ENCODE data around the gene GLI3. TPM values are rescaled to one million over a fixed set of nuclear protein-coding genes. Genes with fewer than 3 reads are reported as not detected.

The GLI3 gene
- polyA plus RNA-seq, 2 of the 4 experiments (the other 2 are of a cell fraction): 0.09 TPM; not detected in 1

DNA sequence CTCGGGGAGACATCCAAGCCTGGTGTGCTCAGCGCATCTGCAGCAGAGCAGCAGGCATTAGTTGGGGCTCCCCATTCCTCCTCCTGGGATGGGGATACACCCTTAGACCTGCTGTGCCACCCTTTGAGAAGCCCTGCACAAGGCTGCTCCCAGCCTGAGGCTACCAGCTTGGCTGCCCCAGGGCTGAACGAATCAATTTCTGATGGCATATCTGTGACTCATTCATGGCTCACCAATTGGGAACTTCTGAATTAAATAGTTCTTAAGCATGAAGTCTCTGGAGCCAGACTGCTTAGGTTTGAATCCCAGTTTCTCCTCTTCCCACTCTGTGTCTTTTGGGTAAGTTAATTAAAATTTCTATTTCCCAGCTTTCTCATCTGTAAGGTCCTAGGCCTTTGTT lies 16.3 kb upstream of the GLI3 start:
- CTCF ChIA-PET: interaction anchor here (1.3 kb wide), 1 partner anchor 9 kb away, joined by 4 read pairs; no protein-coding TSS in a partner anchor
- DNase-seq (ENCODE audit: low read depth in 1 of 2, low spot score in 1 of 2) (no peak), FAIRE-seq (no peak), ATAC-seq (no peak)
- Histone ChIP-seq H3K4me2 (no peak overlapping the region), H3K27ac (no peak overlapping the region), H3K4me3 (no peak overlapping the region), H3K9me3 (no peaks in the 10 kb centered on the region), H3K4me1 (no peaks in the 10 kb centered on the region)
- 0% methylated on average over 1 of the region's 3 CpGs for WGBS (ENCODE audit: missing lambda C conversion rate)
- POLR2A ChIA-PET: no interaction called here
- TF ChIP-seq EHMT2 (IDR thresholded peaks at IDR 0.05; ENCODE audit: low read depth) (no peak), HOXA7 (CRISPR knock-in tag; IDR thresholded peaks at IDR 0.05) (no peak), KDM5A (IDR thresholded peaks at IDR 0.05) (no peak), EP300 (IDR thresholded peaks at IDR 0.05) (no peak), FOSL2 (IDR thresholded peaks at IDR 0.05) (no peak), FOSL2 (CRISPR knock-in tag; IDR thresholded peaks at IDR 0.05) (no peak), FOXS1 (CRISPR knock-in tag; IDR thresholded peaks at IDR 0.05) (no peak), RAD21 (conservative IDR thresholded peaks at IDR 0.05 in 1 of 2, IDR thresholded peaks at IDR 0.05 in 1 of 2) (no peak), CHD2 (IDR thresholded peaks at IDR 0.05; ENCODE audit: low read length, partially characterized antibody) (no peak), RARB (CRISPR knock-in tag; IDR thresholded peaks at IDR 0.05) (no peak), POLR2A (IDR thresholded peaks at IDR 0.05; ENCODE audit: low read length) (no peak), CBX2 (IDR thresholded peaks at IDR 0.05; ENCODE audit: borderline replicate concordance, low read depth) (no peak), BHLHE40 (IDR thresholded peaks at IDR 0.05; ENCODE audit: low read depth, low read length) (no peak), RFX5 (IDR thresholded peaks at IDR 0.05) (no peak), MAFK (IDR thresholded peaks at IDR 0.05; ENCODE audit: partially characterized antibody) (no peak)
- TF ChIP-seq, protein P1, sequence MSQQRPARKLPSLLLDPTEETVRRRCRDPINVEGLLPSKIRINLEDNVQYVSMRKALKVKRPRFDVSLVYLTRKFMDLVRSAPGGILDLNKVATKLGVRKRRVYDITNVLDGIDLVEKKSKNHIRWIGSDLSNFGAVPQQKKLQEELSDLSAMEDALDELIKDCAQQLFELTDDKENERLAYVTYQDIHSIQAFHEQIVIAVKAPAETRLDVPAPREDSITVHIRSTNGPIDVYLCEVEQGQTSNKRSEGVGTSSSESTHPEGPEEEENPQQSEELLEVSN (IDR thresholded peaks at IDR 0.05; ENCODE audit: borderline replicate concordance, low read depth): no peak
- TF ChIP-seq, protein P2, sequence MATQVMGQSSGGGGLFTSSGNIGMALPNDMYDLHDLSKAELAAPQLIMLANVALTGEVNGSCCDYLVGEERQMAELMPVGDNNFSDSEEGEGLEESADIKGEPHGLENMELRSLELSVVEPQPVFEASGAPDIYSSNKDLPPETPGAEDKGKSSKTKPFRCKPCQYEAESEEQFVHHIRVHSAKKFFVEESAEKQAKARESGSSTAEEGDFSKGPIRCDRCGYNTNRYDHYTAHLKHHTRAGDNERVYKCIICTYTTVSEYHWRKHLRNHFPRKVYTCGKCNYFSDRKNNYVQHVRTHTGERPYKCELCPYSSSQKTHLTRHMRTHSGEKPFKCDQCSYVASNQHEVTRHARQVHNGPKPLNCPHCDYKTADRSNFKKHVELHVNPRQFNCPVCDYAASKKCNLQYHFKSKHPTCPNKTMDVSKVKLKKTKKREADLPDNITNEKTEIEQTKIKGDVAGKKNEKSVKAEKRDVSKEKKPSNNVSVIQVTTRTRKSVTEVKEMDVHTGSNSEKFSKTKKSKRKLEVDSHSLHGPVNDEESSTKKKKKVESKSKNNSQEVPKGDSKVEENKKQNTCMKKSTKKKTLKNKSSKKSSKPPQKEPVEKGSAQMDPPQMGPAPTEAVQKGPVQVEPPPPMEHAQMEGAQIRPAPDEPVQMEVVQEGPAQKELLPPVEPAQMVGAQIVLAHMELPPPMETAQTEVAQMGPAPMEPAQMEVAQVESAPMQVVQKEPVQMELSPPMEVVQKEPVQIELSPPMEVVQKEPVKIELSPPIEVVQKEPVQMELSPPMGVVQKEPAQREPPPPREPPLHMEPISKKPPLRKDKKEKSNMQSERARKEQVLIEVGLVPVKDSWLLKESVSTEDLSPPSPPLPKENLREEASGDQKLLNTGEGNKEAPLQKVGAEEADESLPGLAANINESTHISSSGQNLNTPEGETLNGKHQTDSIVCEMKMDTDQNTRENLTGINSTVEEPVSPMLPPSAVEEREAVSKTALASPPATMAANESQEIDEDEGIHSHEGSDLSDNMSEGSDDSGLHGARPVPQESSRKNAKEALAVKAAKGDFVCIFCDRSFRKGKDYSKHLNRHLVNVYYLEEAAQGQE (IDR thresholded peaks at IDR 0.05): no peak

DNA sequence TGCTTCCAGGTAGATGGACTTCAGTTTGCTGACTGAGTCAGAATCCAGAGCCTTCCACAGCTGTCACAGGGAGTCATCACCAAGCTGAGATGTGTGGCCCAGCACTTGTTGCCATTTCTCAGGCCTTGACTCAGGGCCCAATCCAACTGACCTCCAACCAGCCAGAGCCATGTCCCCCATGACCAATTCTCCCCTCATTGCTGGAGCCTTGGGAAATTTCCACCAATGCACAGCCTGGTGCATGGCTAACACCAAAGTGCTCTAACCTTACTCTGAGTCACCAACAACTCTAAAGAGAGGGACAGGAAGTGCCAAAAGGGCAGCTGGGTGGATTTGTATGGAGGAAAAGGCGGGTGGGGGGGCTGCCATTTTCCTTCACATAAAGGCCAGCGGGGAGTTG lies 13.4 kb upstream of the GLI3 start:
- TF ChIP-seq TP53 (CRISPR knock-in tag; IDR thresholded peaks at IDR 0.05) (no peak), KDM1A (IDR thresholded peaks at IDR 0.05; ENCODE audit: low read depth) (no peak), BHLHE40 (IDR thresholded peaks at IDR 0.05; ENCODE audit: low read depth, low read length) (no peak), HEYL (CRISPR knock-in tag; IDR thresholded peaks at IDR 0.05) (no peak), RNF2 (IDR thresholded peaks at IDR 0.05; ENCODE audit: borderline replicate concordance, low read depth) (no peak), ZFP36 (IDR thresholded peaks at IDR 0.05; ENCODE audit: borderline replicate concordance, partially characterized antibody) (no peak), JUNB (IDR thresholded peaks at IDR 0.05) (no peak), ZNF302 (CRISPR knock-in tag; IDR thresholded peaks at IDR 0.05) (no peak), TFCP2L1 (CRISPR knock-in tag; IDR thresholded peaks at IDR 0.05) (no peak), FOSL2 (IDR thresholded peaks at IDR 0.05) (no peak), FOSL2 (CRISPR knock-in tag; IDR thresholded peaks at IDR 0.05) (no peak), CHD2 (IDR thresholded peaks at IDR 0.05; ENCODE audit: low read length, partially characterized antibody) (no peak), RAD21 (conservative IDR thresholded peaks at IDR 0.05 in 1 of 2, IDR thresholded peaks at IDR 0.05 in 1 of 2) (no peak), FOSB (CRISPR knock-in tag; IDR thresholded peaks at IDR 0.05) (no peak)
- TF ChIP-seq, protein P3, sequence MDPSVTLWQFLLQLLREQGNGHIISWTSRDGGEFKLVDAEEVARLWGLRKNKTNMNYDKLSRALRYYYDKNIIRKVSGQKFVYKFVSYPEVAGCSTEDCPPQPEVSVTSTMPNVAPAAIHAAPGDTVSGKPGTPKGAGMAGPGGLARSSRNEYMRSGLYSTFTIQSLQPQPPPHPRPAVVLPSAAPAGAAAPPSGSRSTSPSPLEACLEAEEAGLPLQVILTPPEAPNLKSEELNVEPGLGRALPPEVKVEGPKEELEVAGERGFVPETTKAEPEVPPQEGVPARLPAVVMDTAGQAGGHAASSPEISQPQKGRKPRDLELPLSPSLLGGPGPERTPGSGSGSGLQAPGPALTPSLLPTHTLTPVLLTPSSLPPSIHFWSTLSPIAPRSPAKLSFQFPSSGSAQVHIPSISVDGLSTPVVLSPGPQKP (IDR thresholded peaks at IDR 0.05; ENCODE audit: low read depth, low read length): no peak
- TF ChIP-seq, protein P4, sequence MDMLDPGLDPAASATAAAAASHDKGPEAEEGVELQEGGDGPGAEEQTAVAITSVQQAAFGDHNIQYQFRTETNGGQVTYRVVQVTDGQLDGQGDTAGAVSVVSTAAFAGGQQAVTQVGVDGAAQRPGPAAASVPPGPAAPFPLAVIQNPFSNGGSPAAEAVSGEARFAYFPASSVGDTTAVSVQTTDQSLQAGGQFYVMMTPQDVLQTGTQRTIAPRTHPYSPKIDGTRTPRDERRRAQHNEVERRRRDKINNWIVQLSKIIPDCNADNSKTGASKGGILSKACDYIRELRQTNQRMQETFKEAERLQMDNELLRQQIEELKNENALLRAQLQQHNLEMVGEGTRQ (IDR thresholded peaks at IDR 0.05): no peak
- TF ChIP-seq, protein P5, sequence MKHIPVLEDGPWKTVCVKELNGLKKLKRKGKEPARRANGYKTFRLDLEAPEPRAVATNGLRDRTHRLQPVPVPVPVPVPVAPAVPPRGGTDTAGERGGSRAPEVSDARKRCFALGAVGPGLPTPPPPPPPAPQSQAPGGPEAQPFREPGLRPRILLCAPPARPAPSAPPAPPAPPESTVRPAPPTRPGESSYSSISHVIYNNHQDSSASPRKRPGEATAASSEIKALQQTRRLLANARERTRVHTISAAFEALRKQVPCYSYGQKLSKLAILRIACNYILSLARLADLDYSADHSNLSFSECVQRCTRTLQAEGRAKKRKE (CRISPR knock-in tag; IDR thresholded peaks at IDR 0.05; ENCODE audit: low read depth): no peak
- TF ChIP-seq, protein P6, sequence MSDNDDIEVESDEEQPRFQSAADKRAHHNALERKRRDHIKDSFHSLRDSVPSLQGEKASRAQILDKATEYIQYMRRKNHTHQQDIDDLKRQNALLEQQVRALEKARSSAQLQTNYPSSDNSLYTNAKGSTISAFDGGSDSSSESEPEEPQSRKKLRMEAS (IDR thresholded peaks at IDR 0.05): no peak
- no peak for DNase-seq (ENCODE audit: low read depth in 1 of 2, low spot score in 1 of 2)
- Histone ChIP-seq H3K27ac (no peak overlapping the region), H3K4me2 (no peak overlapping the region), H3K4me3 (no peak overlapping the region), H3K4me1 (no peaks in the 10 kb centered on the region), H3K9me3 (no peaks in the 10 kb centered on the region)
- no peak for FAIRE-seq
- 45% methylated on average over 2 of the region's 2 CpGs for WGBS (ENCODE audit: missing lambda C conversion rate)
- ATAC-seq: no peak
- ChIA-PET POLR2A (no interaction called here), CTCF (no interaction called here)
